ENCODE measurements around the gene SEC61G.

Gene SEC61G

GRCh38 chr7:54764861-54765260 is 5.8 kb upstream of the SEC61G start:
- 92 to 94% methylated on average over 5 to 8 of the region's 9 CpGs for WGBS, 2 experiments (ENCODE audit: insufficient coverage in 2 of 2)
- no peak overlapping the region for H3K27ac ChIP-seq (ENCODE audit: low read depth, low read length, severe bottlenecking)
- H3K4me3 ChIP-seq (ENCODE audit: extremely low read depth, insufficient read depth, low read length, poor library complexity, severe bottlenecking) = no peak overlapping the region
- no peaks in the 10 kb centered on the region for H3K9me3 ChIP-seq (ENCODE audit: control insufficient read depth, low read length)
- no peaks in the 10 kb centered on the region for H3K36me3 ChIP-seq (ENCODE audit: control insufficient read depth, insufficient read depth, low read length)
- H3K4me1 ChIP-seq (ENCODE audit: control insufficient read depth, insufficient read depth, low read length, poor library complexity, severe bottlenecking) = peaks cover 4% of the 10 kb centered on the region

GRCh38 chr7:54757711-54758110 is 1.3 kb downstream of the SEC61G start:
- H3K4me3 ChIP-seq (ENCODE audit: extremely low read depth, insufficient read depth, low read length, poor library complexity, severe bottlenecking) = peak overlapping the region; percentile 91
- no peak overlapping the region for H3K27ac ChIP-seq (ENCODE audit: low read depth, low read length, severe bottlenecking)
- peaks cover 34% of the 10 kb centered on the region for H3K36me3 ChIP-seq (ENCODE audit: control insufficient read depth, insufficient read depth, low read length)
- peaks cover 4% of the 10 kb centered on the region for H3K4me1 ChIP-seq (ENCODE audit: control insufficient read depth, insufficient read depth, low read length, poor library complexity, severe bottlenecking)
- no peaks in the 10 kb centered on the region for H3K9me3 ChIP-seq (ENCODE audit: control insufficient read depth, low read length)
- 86 to 87% methylated on average over 4 to 6 of the region's 6 CpGs for WGBS, 2 experiments (ENCODE audit: insufficient coverage in 2 of 2)

- H3K4me1 ChIP-seq (ENCODE audit: control insufficient read depth, insufficient read depth, low read length, poor library complexity, severe bottlenecking) = no peaks in the 10 kb centered on the region
- 98 to 100% methylated on average over 6 of the region's 6 CpGs for WGBS, 2 experiments (ENCODE audit: insufficient coverage in 2 of 2)
- H3K9me3 ChIP-seq (ENCODE audit: control insufficient read depth, low read length) = no peaks in the 10 kb centered on the region
- no peak overlapping the region for H3K27ac ChIP-seq (ENCODE audit: low read depth, low read length, severe bottlenecking)
- H3K4me3 ChIP-seq (ENCODE audit: extremely low read depth, insufficient read depth, low read length, poor library complexity, severe bottlenecking) = no peak overlapping the region
- H3K36me3 ChIP-seq (ENCODE audit: control insufficient read depth, insufficient read depth, low read length) = peaks cover 74% of the 10 kb centered on the region
Measured at GRCh38 chr7:54749200-54749599, 9.8 kb downstream of the SEC61G start.

GRCh38 chr7:54747234-54747633 is 11.8 kb downstream of the SEC61G start:
- no peak overlapping the region for H3K27ac ChIP-seq (ENCODE audit: low read depth, low read length, severe bottlenecking)
- H3K4me3 ChIP-seq (ENCODE audit: extremely low read depth, insufficient read depth, low read length, poor library complexity, severe bottlenecking) = no peak overlapping the region
- no peaks in the 10 kb centered on the region for H3K9me3 ChIP-seq (ENCODE audit: control insufficient read depth, low read length)
- no peaks in the 10 kb centered on the region for H3K4me1 ChIP-seq (ENCODE audit: control insufficient read depth, insufficient read depth, low read length, poor library complexity, severe bottlenecking)
- peaks cover 56% of the 10 kb centered on the region for H3K36me3 ChIP-seq (ENCODE audit: control insufficient read depth, insufficient read depth, low read length)
- WGBS, 2 experiments (ENCODE audit: insufficient coverage in 2 of 2) = 92 to 95% methylated on average over 5 of the region's 5 CpGs

GRCh38 chr7:54743580-54743979 is 15.4 kb downstream of the SEC61G start:
- H3K4me3 ChIP-seq (ENCODE audit: extremely low read depth, insufficient read depth, low read length, poor library complexity, severe bottlenecking) = no peak overlapping the region
- peaks cover 19% of the 10 kb centered on the region for H3K36me3 ChIP-seq (ENCODE audit: control insufficient read depth, insufficient read depth, low read length)
- H3K9me3 ChIP-seq (ENCODE audit: control insufficient read depth, low read length) = no peaks in the 10 kb centered on the region
- WGBS, 2 experiments (ENCODE audit: insufficient coverage in 2 of 2) = no CpG with 5 or more reads among the region's 1 CpG
- H3K4me1 ChIP-seq (ENCODE audit: control insufficient read depth, insufficient read depth, low read length, poor library complexity, severe bottlenecking) = no peaks in the 10 kb centered on the region
- no peak overlapping the region for H3K27ac ChIP-seq (ENCODE audit: low read depth, low read length, severe bottlenecking)

- H3K36me3 ChIP-seq (ENCODE audit: control insufficient read depth, insufficient read depth, low read length) = no peaks in the 10 kb centered on the region
- H3K4me3 ChIP-seq (ENCODE audit: extremely low read depth, insufficient read depth, low read length, poor library complexity, severe bottlenecking) = no peak overlapping the region
- H3K4me1 ChIP-seq (ENCODE audit: control insufficient read depth, insufficient read depth, low read length, poor library complexity, severe bottlenecking) = no peaks in the 10 kb centered on the region
- no CpG with 5 or more reads among the region's 1 CpG for WGBS, 2 experiments (ENCODE audit: insufficient coverage in 2 of 2)
- no peak overlapping the region for H3K27ac ChIP-seq (ENCODE audit: low read depth, low read length, severe bottlenecking)
- no peaks in the 10 kb centered on the region for H3K9me3 ChIP-seq (ENCODE audit: control insufficient read depth, low read length)
Measured at GRCh38 chr7:54738737-54739136, 20.3 kb downstream of the SEC61G start.

- H3K4me3 ChIP-seq (ENCODE audit: extremely low read depth, insufficient read depth, low read length, poor library complexity, severe bottlenecking) = no peak overlapping the region
- H3K27ac ChIP-seq (ENCODE audit: low read depth, low read length, severe bottlenecking) = no peak overlapping the region
- no CpG with 5 or more reads among the region's 1 CpG for WGBS, 2 experiments (ENCODE audit: insufficient coverage in 2 of 2)
- no peaks in the 10 kb centered on the region for H3K4me1 ChIP-seq (ENCODE audit: control insufficient read depth, insufficient read depth, low read length, poor library complexity, severe bottlenecking)
- no peaks in the 10 kb centered on the region for H3K9me3 ChIP-seq (ENCODE audit: control insufficient read depth, low read length)
- no peaks in the 10 kb centered on the region for H3K36me3 ChIP-seq (ENCODE audit: control insufficient read depth, insufficient read depth, low read length)
Measured at GRCh38 chr7:54729107-54729506, 29.9 kb downstream of the SEC61G start.

GRCh38 chr7:54728411-54728810 is 30.6 kb downstream of the SEC61G start:
- no peak overlapping the region for H3K4me3 ChIP-seq (ENCODE audit: extremely low read depth, insufficient read depth, low read length, poor library complexity, severe bottlenecking)
- H3K27ac ChIP-seq (ENCODE audit: low read depth, low read length, severe bottlenecking) = no peak overlapping the region
- WGBS, 2 experiments (ENCODE audit: insufficient coverage in 2 of 2) = 44 to 52% methylated on average over 3 of the region's 4 CpGs
- no peaks in the 10 kb centered on the region for H3K36me3 ChIP-seq (ENCODE audit: control insufficient read depth, insufficient read depth, low read length)
- H3K9me3 ChIP-seq (ENCODE audit: control insufficient read depth, low read length) = no peaks in the 10 kb centered on the region
- no peaks in the 10 kb centered on the region for H3K4me1 ChIP-seq (ENCODE audit: control insufficient read depth, insufficient read depth, low read length, poor library complexity, severe bottlenecking)

- no peaks in the 10 kb centered on the region for H3K36me3 ChIP-seq (ENCODE audit: control insufficient read depth, insufficient read depth, low read length)
- H3K4me1 ChIP-seq (ENCODE audit: control insufficient read depth, insufficient read depth, low read length, poor library complexity, severe bottlenecking) = no peaks in the 10 kb centered on the region
- 92 to 95% methylated on average over 4 of the region's 7 CpGs for WGBS, 2 experiments (ENCODE audit: insufficient coverage in 2 of 2)
- no peaks in the 10 kb centered on the region for H3K9me3 ChIP-seq (ENCODE audit: control insufficient read depth, low read length)
- H3K27ac ChIP-seq (ENCODE audit: low read depth, low read length, severe bottlenecking) = no peak overlapping the region
- no peak overlapping the region for H3K4me3 ChIP-seq (ENCODE audit: extremely low read depth, insufficient read depth, low read length, poor library complexity, severe bottlenecking)
Measured at GRCh38 chr7:54725255-54725654, 33.8 kb downstream of the SEC61G start.

GRCh38 chr7:54722502-54722901 is 36.5 kb downstream of the SEC61G start:
- H3K9me3 ChIP-seq (ENCODE audit: control insufficient read depth, low read length) = no peaks in the 10 kb centered on the region
- no peak overlapping the region for H3K4me3 ChIP-seq (ENCODE audit: extremely low read depth, insufficient read depth, low read length, poor library complexity, severe bottlenecking)
- H3K36me3 ChIP-seq (ENCODE audit: control insufficient read depth, insufficient read depth, low read length) = no peaks in the 10 kb centered on the region
- no peaks in the 10 kb centered on the region for H3K4me1 ChIP-seq (ENCODE audit: control insufficient read depth, insufficient read depth, low read length, poor library complexity, severe bottlenecking)
- WGBS, 2 experiments (ENCODE audit: insufficient coverage in 2 of 2) = 86% methylated on average over 1 of the region's 1 CpG; no CpG with 5 or more reads in 1 of the 2 experiments
- no peak overlapping the region for H3K27ac ChIP-seq (ENCODE audit: low read depth, low read length, severe bottlenecking)

GRCh38 chr7:54722026-54722425 is 37.0 kb downstream of the SEC61G start:
- Histone ChIP-seq H3K9me3 (ENCODE audit: control insufficient read depth, low read length) (no peaks in the 10 kb centered on the region), H3K36me3 (ENCODE audit: control insufficient read depth, insufficient read depth, low read length) (no peaks in the 10 kb centered on the region), H3K4me1 (ENCODE audit: control insufficient read depth, insufficient read depth, low read length, poor library complexity, severe bottlenecking) (no peaks in the 10 kb centered on the region), H3K4me3 (ENCODE audit: extremely low read depth, insufficient read depth, low read length, poor library complexity, severe bottlenecking) (no peak overlapping the region), H3K27ac (ENCODE audit: low read depth, low read length, severe bottlenecking) (no peak overlapping the region)
- WGBS, 2 experiments (ENCODE audit: insufficient coverage in 2 of 2) = 87 to 95% methylated on average over 3 of the region's 9 CpGs

All from mesodermal cell (in vitro differentiated cells).